Measurements from ENCODE around the gene HBQ1.
"Not testable (repeated sequence)": the region's sequence is repeated elsewhere in the genome, so short reads cannot be mapped to it uniquely, and the experiment has no call there.

Gene HBQ1

GRCh38 chr16:211631-212180, 31.4 kb downstream of the HBQ1 start:
- not testable (repeated sequence) for DNase-seq

DNA sequence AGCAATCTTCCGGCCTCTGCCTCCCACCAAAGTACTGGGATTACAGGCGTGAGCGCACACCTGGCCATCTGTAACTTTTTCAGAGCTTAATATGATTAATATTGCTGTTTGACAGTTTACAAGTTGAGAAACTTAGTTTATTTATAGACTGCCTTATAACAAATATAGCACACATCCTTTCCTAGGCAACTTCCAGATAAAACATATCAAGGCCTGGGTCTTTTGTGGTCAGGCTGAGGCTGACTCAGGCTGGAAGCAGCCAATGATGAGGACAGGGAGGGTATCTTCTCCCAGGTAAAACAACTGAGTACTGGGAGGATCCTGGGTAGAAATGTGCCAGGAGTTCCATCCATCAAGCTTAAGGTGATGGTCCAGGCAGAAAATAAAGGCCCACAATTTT, 32.7 kb downstream of the HBQ1 start:
- DNase-seq, result no peak

- no peak for DNase-seq
Measured at GRCh38 chr16:220021-220420, 39.8 kb downstream of the HBQ1 start.

- peak; percentile 13 for DNase-seq
Measured at GRCh38 chr16:228151-228851, 48.0 kb downstream of the HBQ1 start.

GRCh38 chr16:228852-229730, 48.8 kb downstream of the HBQ1 start, which contains the start of gene LUC7L:
Gene LUC7L (minus strand): TSS chr16:229449. CDS start chr16:229339, 110 bp downstream.
- DNase-seq, result peak; percentile 91

- no peak for DNase-seq
Measured at GRCh38 chr16:229731-230281, 49.5 kb downstream of the HBQ1 start.

DNA sequence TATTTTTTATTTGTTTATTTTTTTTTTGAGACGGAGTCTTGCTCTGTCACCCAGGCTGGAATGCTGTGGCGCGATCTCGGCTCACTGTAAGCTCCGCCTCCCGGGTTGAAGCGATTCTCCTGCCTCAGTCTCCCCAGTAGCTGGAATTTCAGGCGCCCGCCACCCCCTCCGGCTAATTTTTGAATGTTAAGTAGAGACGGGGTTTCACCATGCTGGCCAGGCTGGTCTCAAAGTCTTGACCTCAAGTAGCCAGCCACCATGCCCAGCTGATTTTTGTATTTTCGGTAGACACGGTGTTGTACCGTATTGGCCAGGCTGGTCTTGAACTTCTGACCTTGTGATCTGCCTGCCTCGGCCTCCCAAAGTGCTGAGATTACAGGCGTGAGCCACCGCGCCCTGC, 50.1 kb downstream of the HBQ1 start:
- DNase-seq, result not testable (repeated sequence)

All from fibroblast of skin of back (primary cell).